Right atrium auricular region (tissue), 2 donors: Measurements from ENCODE around the gene AMMECR1L. TPM values are rescaled to one million over a fixed set of nuclear protein-coding genes. Genes with fewer than 3 reads are reported as not detected.

Experiments used
- DNase-seq: peaks from one replicate; pipeline ENCODE4 v3.0.0-alpha.2; 2019; ENCODE audit warnings: low spot score
- H3K27ac ChIP-seq, 2 donors: fragments of 200-600 bp; sonication (generic); 1 replicate in 1 of 2; 2 replicates in 1 of 2; pipeline ENCODE4 v1.5.1; 2016 to 2019
- H3K27me3 ChIP-seq, 2 donors: fragments of 200-600 bp; sonication (generic); one replicate each; pipeline versions ENCODE4 v1.5.1 to v1.6.0; 2017 to 2019
- H3K36me3 ChIP-seq: fragments of 200-600 bp; sonication (generic); one replicate; pipeline ENCODE4 v1.5.1; 2016
- H3K4me1 ChIP-seq, 2 donors: fragments of 200-600 bp; sonication (generic); one replicate each; pipeline versions ENCODE4 v1.5.1 to v1.6.0; 2017 to 2019
- H3K4me3 ChIP-seq, 2 donors: fragments of 200-600 bp; sonication (generic); 1 replicate in 1 of 2; 2 replicates in 1 of 2; pipeline ENCODE4 v1.5.1; 2017 to 2019; ENCODE audit warnings: mild to moderate bottlenecking in 1 of 2, moderate library complexity in 1 of 2
- H3K9me3 ChIP-seq, 2 donors: fragments of 200-600 bp; sonication (generic); one replicate each; pipeline ENCODE4 v1.5.1; 2019
- CTCF ChIP-seq, 2 donors: fragments of 200-600 bp; sonication (generic); IDR thresholded peaks; one replicate each; pipeline ENCODE4 v1.5.1; 2019; ENCODE audit warnings: antibody characterized with exemption in 2 of 2
- total RNA-seq, 2 donors: library from RNA; depleted of rRNA; stranded (reverse); fragments of >200 nt; gene quantifications; one replicate each; pipeline ENCODE4 v1.1.0, GENCODE V29; 2016

The AMMECR1L gene
- total RNA-seq, 2 donors from 2014 or later = 7.4 to 10.0 TPM

- no peak for TF ChIP-seq CTCF (IDR thresholded peaks at IDR 0.05)
- no peak for DNase-seq
- Histone ChIP-seq H3K4me3 (no peak overlapping the region), H3K9me3 (no peaks in the 10 kb centered on the region), H3K36me3 (peaks cover 23% of the 10 kb centered on the region), H3K27ac (no peak overlapping the region), H3K27me3 (no peaks in the 10 kb centered on the region), H3K4me1 (peaks cover 0 to 53% of the 10 kb centered on the region in 2 donors)
Observed at GRCh38 chr2:127879899-127880298, 5.9 kb downstream of the AMMECR1L start.

GRCh38 chr2:127877626-127878025 lies 8.1 kb downstream of the AMMECR1L start:
- no peak overlapping the region for H3K4me3 ChIP-seq
- no peak for DNase-seq
- no peak overlapping the region for H3K27ac ChIP-seq
- no peaks in the 10 kb centered on the region for H3K27me3 ChIP-seq
- no peaks in the 10 kb centered on the region for H3K9me3 ChIP-seq
- no peak for TF ChIP-seq CTCF (IDR thresholded peaks at IDR 0.05)
- H3K4me1 ChIP-seq = peaks cover 0 to 54% of the 10 kb centered on the region in 2 donors
- peaks cover 26% of the 10 kb centered on the region for H3K36me3 ChIP-seq

DNA sequence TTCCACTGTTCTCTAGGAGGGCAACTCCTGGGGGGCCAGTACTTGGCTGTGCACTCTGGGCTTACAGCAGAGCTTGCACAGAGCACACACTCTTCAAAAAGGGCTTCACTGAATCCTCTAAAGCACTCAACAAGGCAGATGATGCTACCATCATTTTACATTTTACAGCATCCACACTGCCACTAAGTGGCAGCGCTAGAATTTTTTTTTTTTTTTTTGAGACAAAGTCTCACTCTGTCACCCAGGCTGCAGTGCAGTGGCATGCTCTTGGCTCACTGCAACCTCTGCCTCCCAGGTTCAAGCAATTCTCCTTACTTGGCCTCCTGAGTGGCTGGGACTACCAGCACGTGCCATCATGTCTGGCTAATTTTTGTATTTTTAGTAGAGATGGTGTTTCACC lies 8.6 kb downstream of the AMMECR1L start:
- DNase-seq = no peak
- Histone ChIP-seq H3K4me3 (no peak overlapping the region), H3K4me1 (peaks cover 0 to 54% of the 10 kb centered on the region in 2 donors), H3K36me3 (peaks cover 26% of the 10 kb centered on the region), H3K27ac (no peak overlapping the region), H3K27me3 (no peaks in the 10 kb centered on the region), H3K9me3 (no peaks in the 10 kb centered on the region)
- TF ChIP-seq CTCF (IDR thresholded peaks at IDR 0.05) = no peak

DNA sequence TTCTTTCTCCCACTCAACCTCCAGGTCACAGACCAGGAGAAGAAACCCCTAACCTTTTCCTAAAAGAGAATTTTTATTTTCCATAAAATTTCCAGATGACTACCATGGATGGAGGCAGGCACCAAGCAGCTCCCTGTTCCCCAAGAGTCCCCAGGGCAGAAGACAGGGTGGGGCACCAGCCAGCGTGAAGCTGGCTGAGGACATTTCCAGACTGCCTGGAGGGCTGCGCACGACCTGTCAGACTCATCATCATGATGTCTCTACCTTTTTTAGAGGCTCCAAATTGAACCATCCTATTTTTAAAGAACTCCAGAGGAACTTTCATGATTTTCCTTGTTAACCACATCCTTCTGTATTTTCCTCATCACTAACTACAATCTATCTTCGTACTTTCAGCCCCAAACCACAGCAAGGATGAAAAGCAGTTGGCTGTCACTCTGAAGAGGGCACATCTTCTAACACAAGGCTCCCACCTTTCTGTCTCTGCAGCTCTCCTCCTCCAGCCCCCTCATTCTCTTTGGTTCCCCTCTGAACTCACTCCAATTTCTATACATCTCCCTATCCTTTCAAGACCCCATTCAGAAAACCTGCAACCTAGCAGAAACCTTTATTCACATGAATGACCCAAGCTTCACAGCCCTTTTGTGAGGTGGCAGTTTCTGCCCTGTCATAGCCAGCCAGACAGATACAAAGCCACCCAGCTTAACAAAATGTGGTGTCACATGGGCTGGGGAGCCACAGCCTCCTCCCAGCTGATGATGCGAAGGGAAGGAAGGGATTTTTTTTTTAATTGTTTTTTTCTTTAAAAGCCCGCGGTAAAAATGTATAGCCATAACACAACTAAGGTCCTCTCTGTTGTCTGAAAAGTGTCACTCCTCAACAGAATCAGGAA lies 11.1 kb downstream of the AMMECR1L start:
- TF ChIP-seq CTCF (IDR thresholded peaks at IDR 0.05) = no peak
- peak overlapping the region; percentile 22 to 56 for H3K27ac ChIP-seq
- no peak overlapping the region for H3K4me3 ChIP-seq
- H3K4me1 ChIP-seq = peaks cover 0 to 32% of the 10 kb centered on the region in 2 donors
- no peaks in the 10 kb centered on the region for H3K9me3 ChIP-seq
- H3K36me3 ChIP-seq = peaks cover 32% of the 10 kb centered on the region
- DNase-seq = no peak
- H3K27me3 ChIP-seq = no peaks in the 10 kb centered on the region

DNA sequence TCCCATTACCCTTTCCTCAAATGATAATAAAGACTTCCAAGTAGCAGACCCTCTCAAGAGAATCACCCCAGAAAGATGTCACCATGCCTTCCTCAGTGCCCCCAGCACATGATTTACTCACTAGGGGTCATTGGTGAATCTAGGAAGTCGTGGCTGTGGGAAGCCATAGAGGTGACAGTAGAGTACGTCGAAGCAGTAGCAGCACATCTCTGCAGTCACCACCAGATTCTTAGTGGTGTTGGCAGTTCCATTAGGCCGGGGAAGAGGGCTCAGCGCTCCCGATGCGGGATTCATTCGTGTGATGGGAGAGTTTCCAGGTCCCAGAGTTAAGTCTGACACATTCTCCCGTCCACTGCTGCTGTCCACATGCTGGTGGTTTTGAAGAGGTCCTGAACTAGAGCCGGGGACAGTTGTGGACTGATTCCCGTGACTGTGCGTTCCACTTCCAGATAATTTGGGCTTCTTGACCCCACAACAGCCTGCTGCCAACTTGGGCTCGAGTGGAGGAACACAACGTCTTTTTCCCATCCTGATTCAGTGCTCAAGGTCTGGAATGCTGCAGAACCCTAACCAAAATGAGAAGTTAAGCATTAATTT lies 12.0 kb downstream of the AMMECR1L start:
- H3K27ac ChIP-seq = peak overlapping the region; percentile 22 to 56
- no peaks in the 10 kb centered on the region for H3K27me3 ChIP-seq
- H3K4me3 ChIP-seq = no peak overlapping the region
- TF ChIP-seq CTCF (IDR thresholded peaks at IDR 0.05) = no peak
- no peak for DNase-seq
- H3K9me3 ChIP-seq = no peaks in the 10 kb centered on the region
- H3K36me3 ChIP-seq = peaks cover 40% of the 10 kb centered on the region
- peaks cover 0 to 25% of the 10 kb centered on the region in 2 donors for H3K4me1 ChIP-seq
